Mesothelial cell of epicardium (in vitro differentiated cells): ENCODE measurements around the gene GDE1. TPM values are rescaled to one million over a fixed set of nuclear protein-coding genes. Genes with fewer than 3 reads are reported as not detected.

Experiments used
- DNase-seq, 2 experiments: peaks; one replicate each; pipeline ENCODE4 v3.0.0; 2021; ENCODE audit warnings: low spot score in 2 of 2; ENCODE audit not compliant: unreplicated experiment in 2 of 2
- H3K27ac Mint-ChIP-seq: 2 replicates; pipeline ENCODE4 v1.8.0; 2021; ENCODE audit warnings: mixed read lengths
- H3K27me3 Mint-ChIP-seq: 2 replicates; pipeline ENCODE4 v1.8.0; 2021; ENCODE audit warnings: low read depth, mixed read lengths
- H3K36me3 Mint-ChIP-seq: 2 replicates; pipeline ENCODE4 v1.8.0; 2021; ENCODE audit warnings: mixed read lengths
- H3K4me1 Mint-ChIP-seq: 2 replicates; pipeline ENCODE4 v1.8.0; 2021; ENCODE audit warnings: mixed read lengths
- H3K4me3 Mint-ChIP-seq: 2 replicates; pipeline ENCODE4 v1.8.0; 2021; ENCODE audit warnings: mild to moderate bottlenecking, moderate library complexity, mixed read lengths
- H3K9me3 Mint-ChIP-seq: 2 replicates; pipeline ENCODE4 v1.8.0; 2021; ENCODE audit warnings: mixed read lengths
- CTCF ChIP-seq: fragments of 200-600 bp; sonication (generic); IDR thresholded peaks from one replicate; pipeline ENCODE4 v1.5.0; 2021; ENCODE audit warnings: antibody characterized with exemption; ENCODE audit not compliant: unreplicated experiment
- total RNA-seq: library from RNA; stranded (reverse); gene quantifications from 3 replicates; pipeline ENCODE4 v1.2.1, GENCODE V29; 2021

Gene GDE1
- total RNA-seq, 1 donor from 2014 or later = 42.7 TPM

GRCh38 chr16:19484096-19484495, 37.8 kb downstream of the GDE1 start:
- H3K4me3 Mint-ChIP-seq = no peak overlapping the region
- no peak for DNase-seq
- H3K27me3 Mint-ChIP-seq = no peaks in the 10 kb centered on the region
- no peaks in the 10 kb centered on the region for H3K4me1 Mint-ChIP-seq
- no peak for TF ChIP-seq CTCF
- no peaks in the 10 kb centered on the region for H3K36me3 Mint-ChIP-seq
- H3K27ac Mint-ChIP-seq = no peak overlapping the region
- no peaks in the 10 kb centered on the region for H3K9me3 Mint-ChIP-seq

DNA sequence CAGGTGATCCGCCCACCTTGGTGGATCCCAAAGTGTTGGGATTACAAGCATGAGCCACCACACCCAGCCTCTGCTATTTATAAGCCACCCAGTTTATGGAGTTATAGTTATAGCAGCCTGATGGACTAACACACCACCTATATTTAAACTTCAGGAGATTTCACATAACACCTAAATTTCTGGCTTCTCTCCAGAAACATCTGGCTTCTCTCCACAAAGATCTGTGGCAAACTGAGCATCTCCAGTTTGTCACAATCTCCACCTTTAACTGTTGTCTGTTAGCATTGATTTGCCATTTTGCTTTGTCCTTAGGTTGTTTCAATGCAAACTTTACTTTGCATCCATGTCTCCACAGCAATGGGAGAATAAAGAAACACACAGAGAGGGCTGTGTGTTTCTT, 39.6 kb downstream of the GDE1 start:
- H3K27me3 Mint-ChIP-seq = no peaks in the 10 kb centered on the region
- H3K4me1 Mint-ChIP-seq = no peaks in the 10 kb centered on the region

GRCh38 chr16:19481769-19482168, 40.1 kb downstream of the GDE1 start:
- H3K36me3 Mint-ChIP-seq = no peaks in the 10 kb centered on the region
- no peaks in the 10 kb centered on the region for H3K27me3 Mint-ChIP-seq
- no peaks in the 10 kb centered on the region for H3K4me1 Mint-ChIP-seq
- H3K27ac Mint-ChIP-seq = no peak overlapping the region
- DNase-seq = no peak
- no peak overlapping the region for H3K4me3 Mint-ChIP-seq
- TF ChIP-seq CTCF = no peak
- no peaks in the 10 kb centered on the region for H3K9me3 Mint-ChIP-seq

More for the DNA sequence above, 39.6 kb downstream of the GDE1 start:
- TF ChIP-seq CTCF = no peak
- H3K36me3 Mint-ChIP-seq = no peaks in the 10 kb centered on the region
- DNase-seq = no peak
- no peaks in the 10 kb centered on the region for H3K9me3 Mint-ChIP-seq
- no peak overlapping the region for H3K27ac Mint-ChIP-seq
- no peak overlapping the region for H3K4me3 Mint-ChIP-seq

DNA sequence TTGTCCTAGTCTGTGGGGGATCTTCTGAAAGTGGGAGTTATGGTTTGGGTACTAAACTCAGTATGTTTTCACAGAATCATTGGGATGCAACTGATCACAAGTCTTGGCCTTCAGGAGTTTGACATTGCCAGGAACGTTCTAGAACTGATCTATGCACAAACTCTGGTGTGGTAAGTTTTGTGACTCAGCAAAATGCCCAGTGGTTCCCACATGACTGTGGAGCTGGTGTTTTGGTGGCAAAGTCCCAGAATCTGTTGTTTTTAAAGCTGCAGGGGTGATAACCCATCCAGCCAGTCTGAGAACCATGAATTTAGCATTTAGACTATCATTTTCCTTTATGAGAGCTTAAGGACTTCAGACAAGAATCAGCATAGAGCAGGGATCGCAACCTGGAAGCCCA, 40.6 kb downstream of the GDE1 start:
- Mint-ChIP-seq H3K4me3 (no peak overlapping the region), H3K9me3 (no peaks in the 10 kb centered on the region), H3K27ac (no peak overlapping the region), H3K4me1 (no peaks in the 10 kb centered on the region), H3K27me3 (no peaks in the 10 kb centered on the region), H3K36me3 (no peaks in the 10 kb centered on the region)
- no peak for TF ChIP-seq CTCF
- no peak for DNase-seq

GRCh38 chr16:19479302-19479721, 42.6 kb downstream of the GDE1 start:
- no peak overlapping the region for H3K27ac Mint-ChIP-seq
- H3K36me3 Mint-ChIP-seq = no peaks in the 10 kb centered on the region
- no peaks in the 10 kb centered on the region for H3K9me3 Mint-ChIP-seq
- H3K4me3 Mint-ChIP-seq = no peak overlapping the region
- no peak for TF ChIP-seq CTCF
- no peaks in the 10 kb centered on the region for H3K27me3 Mint-ChIP-seq
- DNase-seq = no peak
- H3K4me1 Mint-ChIP-seq = no peaks in the 10 kb centered on the region

- DNase-seq = no peak
- H3K9me3 Mint-ChIP-seq = no peaks in the 10 kb centered on the region
- H3K4me1 Mint-ChIP-seq = no peaks in the 10 kb centered on the region
- H3K4me3 Mint-ChIP-seq = no peak overlapping the region
- no peaks in the 10 kb centered on the region for H3K27me3 Mint-ChIP-seq
- H3K36me3 Mint-ChIP-seq = no peaks in the 10 kb centered on the region
- no peak for TF ChIP-seq CTCF
- H3K27ac Mint-ChIP-seq = no peak overlapping the region
Observed at GRCh38 chr16:19478505-19478904, 43.4 kb downstream of the GDE1 start.
